Neural cell (in vitro differentiated cells): Measurements from ENCODE around the gene MRTFB.

Experiments used
- CTCF ChIP-seq: fragments of 450-650 bp; IDR thresholded peaks from 2 replicates; pipeline ENCODE4 v1.5.1; 2014; ENCODE audit warnings: antibody characterized with exemption, mild to moderate bottlenecking, moderate library complexity; ENCODE audit not compliant: poor library complexity, severe bottlenecking
- EP300 ChIP-seq: fragments of 450-650 bp; conservative IDR thresholded peaks from 2 replicates; pipeline ENCODE4 v1.6.1; 2014; ENCODE audit warnings: antibody characterized with exemption, mild to moderate bottlenecking, moderate library complexity; ENCODE audit not compliant: poor library complexity, severe bottlenecking
- EZH2 ChIP-seq: fragments of 200-600, 300-800 bp; shearing (Covaris generic), sonication (generic); IDR thresholded peaks from 2 replicates; pipeline ENCODE4 v1.6.1; 2014; ENCODE audit warnings: antibody characterized with exemption, low read length, borderline replicate concordance, mild to moderate bottlenecking; ENCODE audit not compliant: insufficient read depth, poor library complexity, severe bottlenecking
- MXI1 ChIP-seq: fragments of 450-650 bp; conservative IDR thresholded peaks from 2 replicates; pipeline ENCODE4 v1.6.1; 2014; ENCODE audit warnings: antibody characterized with exemption, mild to moderate bottlenecking; ENCODE audit not compliant: poor library complexity, severe bottlenecking
- POLR2AphosphoS5 ChIP-seq: IDR thresholded peaks from 2 replicates; pipeline ENCODE4 v1.6.1; 2012
- RAD21 ChIP-seq: fragments of 450-650 bp; conservative IDR thresholded peaks from 2 replicates; pipeline ENCODE4 v1.6.1; 2014; ENCODE audit warnings: antibody characterized with exemption, mild to moderate bottlenecking, moderate library complexity
- REST ChIP-seq: IDR thresholded peaks from 2 replicates; pipeline ENCODE4 v1.6.1; 2012; ENCODE audit warnings: borderline replicate concordance
- SMC3 ChIP-seq: fragments of 450-650 bp; conservative IDR thresholded peaks from 2 replicates; pipeline ENCODE4 v1.6.1; 2014; ENCODE audit warnings: antibody characterized with exemption, mild to moderate bottlenecking, moderate library complexity; ENCODE audit not compliant: poor library complexity
- TAF1 ChIP-seq: IDR thresholded peaks from 2 replicates; pipeline ENCODE4 v1.6.1; 2012; ENCODE audit warnings: low read depth

- no peak for TF ChIP-seq CTCF
- TF ChIP-seq RAD21, result no peak
- TF ChIP-seq EP300, result no peak
- TF ChIP-seq EZH2, result no peak
- TF ChIP-seq REST, result no peak
- no peak for TF ChIP-seq TAF1
- TF ChIP-seq POLR2AphosphoS5, result no peak
- no peak for TF ChIP-seq SMC3
- no peak for TF ChIP-seq MXI1
Observed at GRCh38 chr16:14051103-14051729, 19.9 kb upstream of the MRTFB start.
